ENCODE results near the gene TRIP12.
A peak's percentile ranks its signal among the peaks of the same experiment; 100 is the strongest.
"Not testable (repeated sequence)": the region's sequence is repeated elsewhere in the genome, so short reads cannot be mapped to it uniquely, and the experiment has no call there.

Gene TRIP12

GRCh38 chr2:229921892-229922448 is at the start of gene TRIP12:
Gene TRIP12 (minus strand): TSS chr2:229922009. CDS start chr2:229880079, 41,930 bp downstream.
- peaks cover 6% of the 10 kb centered on the region for H3K36me3 ChIP-seq
- H3K27ac ChIP-seq = peak within 1 kb of the TSS; percentile 99
- no peaks in the 10 kb centered on the region for H3K27me3 ChIP-seq
- peak within 1 kb of the TSS; percentile 91 to 94 for H3K4me3 ChIP-seq (ENCODE audit: low read depth in 1 of 2, low read length in 1 of 2)
- peak; percentile 8 for TF ChIP-seq CTCF (IDR thresholded peaks at IDR 0.05)
- no peaks in the 10 kb centered on the region for H3K9me3 ChIP-seq
- peaks cover 28 to 36% of the 10 kb centered on the region in 2 experiments for H3K4me1 ChIP-seq (ENCODE audit: control insufficient read depth in 1 of 2, insufficient read depth in 1 of 2, low read depth in 1 of 2, low read length in 1 of 2)

GRCh38 chr2:229971298-229971790 is 49.5 kb upstream of the TRIP12 start:
- Histone ChIP-seq H3K27ac (no peak overlapping the region), H3K4me1 (ENCODE audit: control insufficient read depth in 1 of 2, insufficient read depth in 1 of 2, low read depth in 1 of 2, low read length in 1 of 2) (peaks cover 8% of the 10 kb centered on the region in 2 experiments), H3K27me3 (no peaks in the 10 kb centered on the region), H3K4me3 (ENCODE audit: low read depth in 1 of 2, low read length in 1 of 2) (no peak overlapping the region), H3K9me3 (no peaks in the 10 kb centered on the region), H3K36me3 (no peaks in the 10 kb centered on the region)
- TF ChIP-seq CTCF (IDR thresholded peaks at IDR 0.05) = no peak

- Histone ChIP-seq H3K36me3 (no peaks in the 10 kb centered on the region), H3K27ac (peak overlapping the region; percentile 29), H3K4me3 (ENCODE audit: low read depth in 1 of 2, low read length in 1 of 2) (no peak overlapping the region), H3K27me3 (no peaks in the 10 kb centered on the region), H3K9me3 (no peaks in the 10 kb centered on the region), H3K4me1 (ENCODE audit: control insufficient read depth in 1 of 2, insufficient read depth in 1 of 2, low read depth in 1 of 2, low read length in 1 of 2) (peaks cover 8% of the 10 kb centered on the region in 2 experiments)
- TF ChIP-seq CTCF (IDR thresholded peaks at IDR 0.05) = no peak
These were observed 48.6 kb upstream of the TRIP12 start for GRCh38 chr2:229970406-229970805.

- Histone ChIP-seq H3K9me3 (no peaks in the 10 kb centered on the region), H3K36me3 (no peaks in the 10 kb centered on the region), H3K27me3 (no peaks in the 10 kb centered on the region), H3K4me3 (ENCODE audit: low read depth in 1 of 2, low read length in 1 of 2) (no peak overlapping the region), H3K27ac (no peak overlapping the region), H3K4me1 (ENCODE audit: control insufficient read depth in 1 of 2, insufficient read depth in 1 of 2, low read depth in 1 of 2, low read length in 1 of 2) (peaks cover 8% of the 10 kb centered on the region in 2 experiments)
- no peak for TF ChIP-seq CTCF (IDR thresholded peaks at IDR 0.05)
These were observed 48.1 kb upstream of the TRIP12 start for GRCh38 chr2:229969921-229970320.

- not testable (repeated sequence) for H3K27me3 ChIP-seq; H3K4me1 ChIP-seq (ENCODE audit: control insufficient read depth in 1 of 2, insufficient read depth in 1 of 2, low read depth in 1 of 2, low read length in 1 of 2); H3K9me3 ChIP-seq; H3K27ac ChIP-seq; H3K36me3 ChIP-seq; H3K4me3 ChIP-seq (ENCODE audit: low read depth in 1 of 2, low read length in 1 of 2)
These were observed 41.8 kb upstream of the TRIP12 start for GRCh38 chr2:229963596-229963995.

- no peaks in the 10 kb centered on the region for H3K9me3 ChIP-seq
- H3K4me1 ChIP-seq (ENCODE audit: control insufficient read depth in 1 of 2, insufficient read depth in 1 of 2, low read depth in 1 of 2, low read length in 1 of 2) = no peaks in the 10 kb centered on the region
- H3K36me3 ChIP-seq = no peaks in the 10 kb centered on the region
- no peak overlapping the region for H3K4me3 ChIP-seq (ENCODE audit: low read depth in 1 of 2, low read length in 1 of 2)
- H3K27ac ChIP-seq = no peak overlapping the region
- no peak for TF ChIP-seq CTCF (IDR thresholded peaks at IDR 0.05)
- no peaks in the 10 kb centered on the region for H3K27me3 ChIP-seq
These were observed 34.7 kb upstream of the TRIP12 start for GRCh38 chr2:229956491-229956890.

Data from neutrophil (primary cell).